GM23248 (cell line): ENCODE data around the gene PCMTD2.

ENCODE experiments used
- EZH2 ChIP-seq: fragments of 200-600 bp; sonication (generic); IDR thresholded peaks from 2 replicates; pipeline ENCODE4 v1.6.1; 2018; ENCODE audit warnings: antibody characterized with exemption, mild to moderate bottlenecking; ENCODE audit not compliant: insufficient read depth, poor library complexity, severe bottlenecking
- EZH2phosphoT487 ChIP-seq: fragments of 200-600 bp; sonication (generic); IDR thresholded peaks from 2 replicates; pipeline ENCODE4 v1.6.1; 2018; ENCODE audit warnings: antibody characterized with exemption, moderate library complexity, mild to moderate bottlenecking, low read depth; ENCODE audit not compliant: insufficient read depth

GRCh38 chr20:64271636-64272035, 16.1 kb downstream of the PCMTD2 start:
- TF ChIP-seq EZH2, result no peak
- no peak for TF ChIP-seq EZH2phosphoT487
